HG03097 (cell line): ENCODE results near the gene L1CAM.

Experiments
- ATAC-seq: cut with Tn5 transposase; IDR thresholded peaks from one replicate; pipeline ENCODE4 v1.9.1; 2021; ENCODE audit not compliant: unreplicated experiment, low FRiP score

L1CAM gene

GRCh38 chrX:153903991-153904957, 18.3 kb upstream of the L1CAM start, which contains the start of gene AVPR2:
AVPR2 (plus strand) TSS chrX:153904673; CDS start chrX:153905146, 473 bp downstream.
- ATAC-seq = no peak

GRCh38 chrX:153903238-153903980, 17.4 kb upstream of the L1CAM start:
- no peak for ATAC-seq

- ATAC-seq = no peak
Measured at GRCh38 chrX:153902385-153902784, 16.4 kb upstream of the L1CAM start.

- no peak for ATAC-seq
Measured at GRCh38 chrX:153901753-153902140, 15.8 kb upstream of the L1CAM start.

- ATAC-seq = no peak
Measured at GRCh38 chrX:153900831-153901752, 15.1 kb upstream of the L1CAM start.

- no peak for ATAC-seq
Measured at GRCh38 chrX:153897899-153898298, 11.9 kb upstream of the L1CAM start.

- no peak for ATAC-seq
Measured at GRCh38 chrX:153889123-153889522, 3.1 kb upstream of the L1CAM start.

- no peak for ATAC-seq
Measured at GRCh38 chrX:153888344-153888743, 2.4 kb upstream of the L1CAM start.

GRCh38 chrX:153887385-153887784, 1.4 kb upstream of the L1CAM start:
- no peak for ATAC-seq

- no peak for ATAC-seq
Measured at GRCh38 chrX:153886915-153887314, 942 bp upstream of the L1CAM start.

- ATAC-seq = no peak
Measured at GRCh38 chrX:153885208-153885787, 675 bp downstream of the L1CAM start.

- ATAC-seq = no peak
Measured at GRCh38 chrX:153884590-153884989, 1.4 kb downstream of the L1CAM start.

GRCh38 chrX:153884136-153884535, 1.8 kb downstream of the L1CAM start:
- ATAC-seq = no peak

- ATAC-seq = no peak
Measured at GRCh38 chrX:153883163-153883843, 2.7 kb downstream of the L1CAM start.

GRCh38 chrX:153882557-153882956, 3.4 kb downstream of the L1CAM start:
- no peak for ATAC-seq

- no peak for ATAC-seq
Measured at GRCh38 chrX:153882086-153882498, 3.9 kb downstream of the L1CAM start.

- no peak for ATAC-seq
Measured at GRCh38 chrX:153881281-153881680, 4.7 kb downstream of the L1CAM start.

GRCh38 chrX:153880440-153880815, 5.5 kb downstream of the L1CAM start:
- ATAC-seq = no peak

- ATAC-seq = no peak
Measured at GRCh38 chrX:153879741-153880439, 6.1 kb downstream of the L1CAM start.
